ENCODE measurements around the gene CAMK1D. TPM values are rescaled to one million over a fixed set of nuclear protein-coding genes. Genes with fewer than 3 reads are reported as not detected.

Gene CAMK1D
- total and polyA plus RNA-seq, 2 of the 4 experiments (the other 2 are of a cell fraction): 5.0 to 5.3 TPM

DNA sequence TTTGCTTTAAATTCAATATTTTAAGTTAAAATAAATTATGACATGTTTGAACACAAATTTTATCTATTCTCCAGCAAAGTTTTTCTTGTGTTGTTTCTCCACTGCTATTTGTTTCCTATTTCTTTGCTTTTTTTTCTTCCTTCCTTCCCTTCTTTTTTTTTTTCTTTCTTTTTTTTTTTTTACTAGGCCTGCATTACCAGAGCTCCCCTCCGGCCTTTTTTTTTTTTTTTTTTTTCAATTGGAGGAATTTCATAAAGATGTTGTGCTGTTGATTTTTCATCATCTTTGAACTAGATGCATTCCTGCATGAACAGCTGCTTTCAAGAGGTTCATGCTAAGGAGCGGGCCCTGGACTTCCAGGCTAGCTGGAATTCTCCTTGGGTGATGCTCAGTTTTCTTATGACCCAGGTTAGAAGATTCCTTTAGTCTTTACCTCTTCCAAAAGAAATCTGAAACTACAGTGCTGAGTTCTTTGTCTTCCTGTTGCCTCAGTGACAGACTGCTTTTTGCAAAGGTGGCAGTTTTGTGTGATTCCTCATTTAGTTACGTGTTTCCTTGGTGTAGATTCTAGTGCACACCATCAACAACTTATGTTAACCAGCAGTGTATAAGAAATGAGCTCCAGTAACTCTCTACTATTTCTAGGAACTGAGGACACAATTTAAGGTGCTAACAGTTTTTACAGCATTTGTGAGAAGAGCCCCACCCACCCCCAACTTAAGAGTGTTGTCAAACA lies 4.8 kb upstream of the CAMK1D start:
- Histone ChIP-seq H3K23ac (ENCODE audit: low read depth, low read length) (no peak overlapping the region), H3K9me3 (ENCODE audit: control insufficient read depth, insufficient read depth, low read length) (no peaks in the 10 kb centered on the region), H4K5ac (ENCODE audit: low read depth, low read length) (no peak overlapping the region), H3K4ac (ENCODE audit: low read depth, low read length) (no peak overlapping the region), H4K20me1 (ENCODE audit: insufficient read depth, low read length) (no peaks in the 10 kb centered on the region), H2AK5ac (ENCODE audit: low read depth, low read length) (no peak overlapping the region), H2BK5ac (ENCODE audit: low read depth, low read length, poor library complexity, severe bottlenecking) (no peak overlapping the region), H2AK9ac (replicated peaks; ENCODE audit: low read depth, low read length, poor library complexity) (no peak overlapping the region), H2BK120ac (ENCODE audit: low read depth, low read length) (no peak overlapping the region), H3K4me1 (ENCODE audit: control insufficient read depth, insufficient read depth, low read length) (no peaks in the 10 kb centered on the region), H3K56ac (ENCODE audit: extremely low read depth, insufficient read depth, low read length) (no peak overlapping the region), H4K91ac (ENCODE audit: insufficient read depth, low read depth, low read length) (no peak overlapping the region), H3K18ac (ENCODE audit: low read depth, low read length) (no peak overlapping the region), H3K9me1 (ENCODE audit: insufficient read depth, low read length) (no peaks in the 10 kb centered on the region), H3K27ac (ENCODE audit: insufficient read depth, low read length) (no peak overlapping the region), H2BK20ac (ENCODE audit: low read depth, low read length) (no peak overlapping the region), H3K27me3 (ENCODE audit: control insufficient read depth, insufficient read depth, low read length) (peaks cover 5% of the 10 kb centered on the region), H3K9ac (ENCODE audit: low read depth, low read length) (no peak overlapping the region), H2BK15ac (ENCODE audit: low read depth, low read length) (no peak overlapping the region), H3K4me2 (ENCODE audit: low read depth, low read length) (no peak overlapping the region), H4K8ac (ENCODE audit: low read depth in 2 of 2, low read length in 2 of 2) (no peak overlapping the region), H3K79me1 (ENCODE audit: low read depth in 1 of 2, low read length in 2 of 2) (no peaks in the 10 kb centered on the region), H3K14ac (replicated peaks; ENCODE audit: low read depth, low read length) (no peak overlapping the region), H2AFZ (replicated peaks; ENCODE audit: low read length, poor library complexity) (no peak overlapping the region), H3K4me3 (ENCODE audit: insufficient read depth, low read depth, low read length) (no peak overlapping the region), H3K36me3 (ENCODE audit: control insufficient read depth, insufficient read depth, low read length) (no peaks in the 10 kb centered on the region)
- no CpG with 5 or more reads among the region's 3 CpGs for WGBS, 2 experiments (ENCODE audit: extremely low coverage in 2 of 2, insufficient read length in 1 of 2)
- POLR2A ChIA-PET (ENCODE audit: unreplicated experiment): interaction anchor here (0.6 kb wide), 2 partner anchors 11 to 146 kb away, joined by 3 to 5 read pairs; no protein-coding TSS in a partner anchor
- no peak for DNase-seq
- BruUV-seq (replicated peaks): no TSS peak
- CTCF ChIA-PET: interaction anchor here (0.6 to 0.7 kb wide), 2 partner anchors 758 to 1768 kb away, joined by 4 read pairs; no protein-coding TSS in a partner anchor
- intact Hi-C loops (cut with micrococcal nuclease): no loop called here
- no peak for ATAC-seq (ENCODE audit: low read depth)
- dilution Hi-C loops (cut with HindIII; ENCODE audit: low sequenced_read_pairs, unreplicated experiment): no loop called here
- in situ Hi-C loops (cut with MboI; ENCODE audit: low sequenced_read_pairs): loop anchor here (10.0 kb wide), 1 partner anchor 80 kb away; no protein-coding TSS in a partner anchor
- TF ChIP-seq FOS (IDR thresholded peaks at IDR 0.05; ENCODE audit: low read depth, low read length): no peak
- TF ChIP-seq CEBPB (IDR thresholded peaks at IDR 0.05; ENCODE audit: low read depth, low read length): no peak
- peak; percentile 43 for TF ChIP-seq MAFK (IDR thresholded peaks at IDR 0.05; ENCODE audit: low read depth, low read length)
- TF ChIP-seq MXI1 (IDR thresholded peaks at IDR 0.05; ENCODE audit: borderline replicate concordance, low read depth, low read length): no peak
- TF ChIP-seq RCOR1 (IDR thresholded peaks at IDR 0.05; ENCODE audit: insufficient replicate concordance, low read length): no peak

Data from IMR-90 (cell line).